Stimulated activated CD4-positive, alpha-beta T cell treated with anti-CD3 and anti-CD28 coated beads, Interleukin-12 subunit alpha, Interleukin-12 subunit beta, amount 100 ng/mL, for 48 hours (primary cell): ENCODE data around the gene ZNF816.
A peak's percentile ranks its signal among the peaks of the same experiment; 100 is the strongest.
"Not testable (repeated sequence)": the region's sequence is repeated elsewhere in the genome, so short reads cannot be mapped to it uniquely, and the experiment has no call there.

Experiments used
- DNase-seq, 3 donors: peaks; one replicate each; pipeline ENCODE4 v3.0.0-alpha.2; 2020; ENCODE audit warnings: low read depth in 2 of 3, low spot score in 1 of 3

ZNF816 gene

GRCh38 chr19:52961981-52962380 lies 700 bp downstream of the ZNF816 start:
- no peak for DNase-seq

- no peak for DNase-seq
Measured at GRCh38 chr19:52959613-52960295, 2.9 kb downstream of the ZNF816 start.

- no peak for DNase-seq
Measured at GRCh38 chr19:52957591-52957990, 5.1 kb downstream of the ZNF816 start.

GRCh38 chr19:52956917-52957316 lies 5.8 kb downstream of the ZNF816 start:
- DNase-seq: no peak

GRCh38 chr19:52949422-52949821 lies 13.3 kb downstream of the ZNF816 start:
- DNase-seq: no peak

- DNase-seq: no peak
Measured at GRCh38 chr19:52948025-52948770, 14.5 kb downstream of the ZNF816 start.

- no peak for DNase-seq
Measured at GRCh38 chr19:52946322-52947310, 16.1 kb downstream of the ZNF816 start.

- DNase-seq: no peak
Measured at GRCh38 chr19:52945652-52946321, 16.9 kb downstream of the ZNF816 start.

GRCh38 chr19:52944703-52945493 lies 17.8 kb downstream of the ZNF816 start:
- not testable (repeated sequence) for DNase-seq

- DNase-seq: no peak
Measured at GRCh38 chr19:52943884-52944643, 18.6 kb downstream of the ZNF816 start.

GRCh38 chr19:52943134-52943883 lies 19.4 kb downstream of the ZNF816 start:
- no peak for DNase-seq

GRCh38 chr19:52942386-52943133 lies 20.1 kb downstream of the ZNF816 start:
- DNase-seq: peak; percentile 83 to 94 (median 89)

GRCh38 chr19:52941941-52942385 lies 20.7 kb downstream of the ZNF816 start:
- no peak for DNase-seq

GRCh38 chr19:52941523-52941922 lies 21.2 kb downstream of the ZNF816 start:
- not testable (repeated sequence) for DNase-seq

GRCh38 chr19:52940905-52941304 lies 21.8 kb downstream of the ZNF816 start:
- DNase-seq: not testable (repeated sequence)

- no peak for DNase-seq
Measured at GRCh38 chr19:52938761-52939160, 23.9 kb downstream of the ZNF816 start.

GRCh38 chr19:52936954-52937325 lies 25.7 kb downstream of the ZNF816 start:
- DNase-seq: no peak
